Esophagus squamous epithelium (tissue), 4 donors: ENCODE measurements around the gene CYS1.

Experiments
- POLR2A ChIP-seq, 4 donors: fragments of 450-650 bp; IDR thresholded peaks; one replicate each; pipeline ENCODE4 v1.6.1; 2017; ENCODE audit warnings: antibody characterized with exemption in 4 of 4, mild to moderate bottlenecking in 4 of 4, moderate library complexity in 3 of 4
- TF ChIP-seq, protein P1 (sequence below), 6 experiments: fragments of 450-650 bp in 4 of 6; fragments of 200-600 bp in 2 of 6; sonication (generic) in 2 of 6; IDR thresholded peaks; one replicate each; pipeline ENCODE4 v1.5.1; 2016 to 2019; ENCODE audit warnings: antibody characterized with exemption in 6 of 6, mild to moderate bottlenecking in 4 of 6, moderate library complexity in 4 of 6

DNA sequence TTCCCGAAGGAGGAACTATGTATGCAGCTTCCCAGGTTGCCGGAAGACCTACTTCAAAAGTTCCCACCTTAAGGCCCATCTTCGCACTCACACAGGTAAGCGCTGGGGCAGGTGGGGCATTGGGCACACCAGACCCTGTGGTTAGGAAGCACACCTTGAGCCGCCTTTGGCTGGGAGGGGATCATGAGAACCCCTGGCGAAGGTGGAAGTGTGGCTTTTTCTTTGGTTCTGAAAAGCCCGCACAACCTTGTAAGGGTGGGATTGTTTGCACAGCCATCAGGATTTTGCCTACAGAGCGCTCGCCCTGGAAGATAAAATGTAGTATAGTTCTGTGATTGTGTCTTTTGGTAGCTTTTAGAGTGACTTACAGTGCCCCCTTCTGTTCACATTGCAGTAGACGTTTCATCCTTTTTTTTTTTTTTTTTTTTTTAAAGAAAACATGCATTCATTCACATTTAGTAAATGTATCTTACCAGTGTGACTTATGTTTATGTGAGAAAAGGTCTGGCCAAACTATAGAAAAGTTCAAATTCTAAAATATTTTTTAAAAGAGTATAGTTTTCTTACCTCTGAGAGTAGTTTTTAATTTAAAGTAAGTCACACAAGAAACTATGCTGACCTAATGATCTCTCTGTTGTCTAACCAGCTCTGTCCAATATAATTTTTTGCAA, 31.6 kb downstream of the CYS1 start:
- TF ChIP-seq POLR2A (IDR thresholded peaks at IDR 0.05), result no peak
- TF ChIP-seq, protein P1, sequence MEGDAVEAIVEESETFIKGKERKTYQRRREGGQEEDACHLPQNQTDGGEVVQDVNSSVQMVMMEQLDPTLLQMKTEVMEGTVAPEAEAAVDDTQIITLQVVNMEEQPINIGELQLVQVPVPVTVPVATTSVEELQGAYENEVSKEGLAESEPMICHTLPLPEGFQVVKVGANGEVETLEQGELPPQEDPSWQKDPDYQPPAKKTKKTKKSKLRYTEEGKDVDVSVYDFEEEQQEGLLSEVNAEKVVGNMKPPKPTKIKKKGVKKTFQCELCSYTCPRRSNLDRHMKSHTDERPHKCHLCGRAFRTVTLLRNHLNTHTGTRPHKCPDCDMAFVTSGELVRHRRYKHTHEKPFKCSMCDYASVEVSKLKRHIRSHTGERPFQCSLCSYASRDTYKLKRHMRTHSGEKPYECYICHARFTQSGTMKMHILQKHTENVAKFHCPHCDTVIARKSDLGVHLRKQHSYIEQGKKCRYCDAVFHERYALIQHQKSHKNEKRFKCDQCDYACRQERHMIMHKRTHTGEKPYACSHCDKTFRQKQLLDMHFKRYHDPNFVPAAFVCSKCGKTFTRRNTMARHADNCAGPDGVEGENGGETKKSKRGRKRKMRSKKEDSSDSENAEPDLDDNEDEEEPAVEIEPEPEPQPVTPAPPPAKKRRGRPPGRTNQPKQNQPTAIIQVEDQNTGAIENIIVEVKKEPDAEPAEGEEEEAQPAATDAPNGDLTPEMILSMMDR (IDR thresholded peaks at IDR 0.05), result peak; percentile 23 to 62 (median 53)
